GM12891 (cell line): Measurements from ENCODE around the gene KCNE4.

ENCODE experiments used
- POLR2A ChIP-seq: IDR thresholded peaks from 2 replicates; pipeline ENCODE4 v1.6.1; 2011; ENCODE audit warnings: low read depth, low read length, control low read depth
- POLR2AphosphoS5 ChIP-seq: IDR thresholded peaks from 2 replicates; pipeline ENCODE4 v1.6.1; 2011; ENCODE audit warnings: low read depth, low read length, control low read depth

GRCh38 chr2:223099561-223099960 is 47.6 kb downstream of the KCNE4 start:
- TF ChIP-seq POLR2A (no peak), POLR2AphosphoS5 (no peak)
